AG09319 (cell line): ENCODE measurements around the gene LRP3.
"Not testable (repeated sequence)": the region's sequence is repeated elsewhere in the genome, so short reads cannot be mapped to it uniquely, and the experiment has no call there.

ENCODE experiments used
- DNase-seq: peaks from one replicate; pipeline ENCODE4 v3.0.0-alpha.2; 2010; ENCODE audit warnings: low read depth; ENCODE audit errors: extremely low read depth
- CTCF ChIP-seq: IDR thresholded peaks from 2 replicates; pipeline ENCODE4 v1.5.1; 2011; ENCODE audit warnings: low read depth, mild to moderate bottlenecking, inconsistent platforms, low read length, moderate library complexity

The LRP3 gene

GRCh38 chr19:33221638-33222037, 27.5 kb downstream of the LRP3 start:
- no peak for TF ChIP-seq CTCF
- no peak for DNase-seq

GRCh38 chr19:33222255-33222654, 28.1 kb downstream of the LRP3 start:
- DNase-seq: not testable (repeated sequence)

GRCh38 chr19:33224694-33225457, 30.7 kb downstream of the LRP3 start:
- TF ChIP-seq CTCF: no peak
- no peak for DNase-seq

- TF ChIP-seq CTCF: no peak
These were observed 31.4 kb downstream of the LRP3 start, which contains the start of gene SLC7A10 for GRCh38 chr19:33225458-33225926. Gene SLC7A10 (minus strand): TSS chr19:33225850. CDS start chr19:33225703, 147 bp downstream.

GRCh38 chr19:33226550-33227241, 32.6 kb downstream of the LRP3 start:
- no peak for DNase-seq
- TF ChIP-seq CTCF: no peak

More at GRCh38 chr19:33225458-33225926, 31.4 kb downstream of the LRP3 start, which contains the start of gene SLC7A10:
- DNase-seq: no peak

- no peak for DNase-seq
- TF ChIP-seq CTCF: no peak
These were observed 33.1 kb downstream of the LRP3 start for GRCh38 chr19:33227242-33227650.

- no peak for DNase-seq
- TF ChIP-seq CTCF: no peak
These were observed 33.9 kb downstream of the LRP3 start for GRCh38 chr19:33227870-33228599.
